Measurements from ENCODE around the gene APOBR.
"Not testable (repeated sequence)": the region's sequence is repeated elsewhere in the genome, so short reads cannot be mapped to it uniquely, and the experiment has no call there.

APOBR gene

DNA sequence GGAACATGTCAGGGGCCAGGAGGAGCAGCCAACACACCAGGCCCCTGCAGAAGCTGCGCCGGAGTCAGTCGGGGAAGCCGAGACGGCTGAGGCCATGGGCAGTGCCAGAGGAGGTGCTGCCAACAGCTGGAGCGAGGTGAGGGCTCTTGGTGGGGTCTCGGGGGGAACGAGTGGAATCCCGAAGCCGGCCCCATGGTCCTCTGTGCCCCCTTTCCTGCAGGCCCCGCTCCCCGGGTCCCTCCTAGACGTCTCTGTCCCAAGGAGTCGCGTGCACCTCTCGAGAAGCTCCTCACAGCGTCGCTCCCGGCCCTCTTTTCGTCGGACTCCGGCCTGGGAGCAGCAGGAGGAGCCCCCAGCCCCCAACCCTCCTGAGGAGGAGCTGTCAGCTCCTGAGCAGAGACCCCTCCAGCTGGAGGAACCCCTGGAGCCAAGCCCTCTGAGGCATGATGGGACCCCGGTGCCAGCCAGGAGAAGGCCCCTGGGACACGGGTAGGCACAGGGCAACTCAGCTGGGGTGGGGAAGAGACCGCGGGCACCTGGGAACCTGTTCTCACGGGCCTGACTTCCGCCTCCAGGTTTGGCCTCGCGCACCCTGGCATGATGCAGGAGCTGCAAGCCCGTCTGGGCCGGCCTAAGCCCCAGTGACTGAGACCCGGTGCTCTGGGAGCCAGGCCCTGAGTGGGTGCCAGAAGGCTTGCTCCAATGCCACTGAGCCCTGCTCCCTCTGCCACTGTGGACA lies 3.6 kb downstream of the APOBR start:
- DNase-seq (ENCODE audit: low read depth in 2 of 2): no peak

DNA sequence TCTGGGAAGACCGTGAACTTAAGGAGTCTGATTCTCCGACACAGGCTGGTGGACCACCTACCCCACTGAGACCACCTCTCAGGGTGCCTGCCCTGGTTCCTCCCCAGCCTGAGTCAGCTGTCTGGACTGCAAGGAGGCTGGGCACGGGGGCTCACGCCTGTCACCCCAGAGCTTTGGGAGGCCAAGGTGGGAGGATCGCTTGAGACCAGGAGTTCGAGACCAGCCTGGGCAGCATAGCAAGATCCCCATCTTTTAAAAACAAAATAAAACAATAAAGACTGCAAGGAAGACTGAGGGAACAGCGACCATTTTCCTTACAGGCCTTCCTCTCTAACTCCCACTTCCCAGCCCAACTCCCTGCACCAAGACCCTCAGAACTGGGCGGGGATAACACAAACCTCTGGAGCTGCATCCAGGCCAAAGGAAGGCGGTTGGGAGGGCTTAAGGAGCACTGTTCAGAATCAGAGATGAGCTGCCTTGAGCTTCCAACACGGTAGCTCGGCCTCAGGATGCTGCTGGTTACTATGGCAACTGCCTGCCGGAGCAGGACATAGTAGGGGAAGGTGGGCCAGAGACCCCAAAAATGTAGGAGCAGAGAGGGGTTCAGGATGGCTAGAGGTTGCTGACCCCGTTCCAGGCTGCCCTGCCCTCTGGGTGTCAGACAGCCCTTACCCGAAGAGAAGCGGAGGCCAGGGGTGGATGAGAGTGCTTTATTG lies 4.4 kb downstream of the APOBR start:
- no peak for DNase-seq (ENCODE audit: low read depth in 2 of 2)

DNA sequence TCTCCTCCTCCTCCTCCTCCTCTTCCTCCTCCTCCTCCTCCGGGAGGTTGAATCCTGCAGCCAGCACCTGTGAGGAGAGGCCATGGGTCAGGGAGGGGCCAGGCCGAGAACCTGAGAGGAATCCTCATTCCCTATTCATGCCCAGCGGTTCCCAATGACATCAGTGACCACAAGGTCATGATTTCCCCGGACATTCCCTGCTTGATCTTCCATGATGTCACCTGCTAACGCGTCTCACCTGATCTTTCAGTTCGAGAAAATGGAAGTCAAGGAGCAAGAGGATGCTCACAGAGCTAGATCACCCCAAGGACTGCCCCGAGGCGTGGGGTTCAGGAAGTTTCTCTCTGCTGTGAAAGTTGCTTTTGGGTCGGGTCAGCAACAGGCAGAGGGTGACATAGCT lies 5.4 kb downstream of the APOBR start:
- no peak for DNase-seq (ENCODE audit: low read depth in 2 of 2)

DNA sequence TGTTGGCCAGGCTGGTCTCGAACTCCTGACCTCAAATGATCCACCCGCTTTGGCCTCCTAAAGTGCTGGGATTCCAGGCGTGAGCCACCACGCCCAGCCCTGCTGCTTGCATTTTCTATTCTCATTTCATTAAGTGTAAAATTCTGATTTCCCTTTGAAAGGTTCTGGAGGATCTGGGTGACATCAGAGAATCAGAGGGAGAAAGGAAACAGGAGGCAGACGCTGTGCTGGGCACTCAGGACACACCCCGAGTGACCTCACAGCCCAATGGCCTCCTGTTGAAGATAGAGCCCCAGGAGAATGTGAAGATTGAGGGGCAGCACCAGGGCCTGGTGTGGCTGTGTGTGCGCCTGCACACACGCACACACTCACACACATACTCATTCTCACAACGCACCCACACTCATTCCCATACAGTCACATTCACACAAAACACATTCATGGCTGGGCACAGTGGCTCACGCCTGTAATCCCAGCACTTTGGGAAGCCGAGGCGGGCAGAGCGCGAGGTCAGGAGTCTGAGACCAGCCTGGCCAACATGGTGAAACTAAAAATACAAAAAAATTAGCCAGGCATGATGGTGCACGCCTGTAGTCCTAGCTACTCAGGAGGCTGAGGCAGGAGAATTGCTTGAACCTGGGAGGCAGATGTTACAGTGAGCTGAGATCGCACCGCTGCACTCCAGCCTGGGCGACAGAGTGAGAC lies 6.2 kb downstream of the APOBR start:
- DNase-seq (ENCODE audit: low read depth in 2 of 2): not testable (repeated sequence)

DNA sequence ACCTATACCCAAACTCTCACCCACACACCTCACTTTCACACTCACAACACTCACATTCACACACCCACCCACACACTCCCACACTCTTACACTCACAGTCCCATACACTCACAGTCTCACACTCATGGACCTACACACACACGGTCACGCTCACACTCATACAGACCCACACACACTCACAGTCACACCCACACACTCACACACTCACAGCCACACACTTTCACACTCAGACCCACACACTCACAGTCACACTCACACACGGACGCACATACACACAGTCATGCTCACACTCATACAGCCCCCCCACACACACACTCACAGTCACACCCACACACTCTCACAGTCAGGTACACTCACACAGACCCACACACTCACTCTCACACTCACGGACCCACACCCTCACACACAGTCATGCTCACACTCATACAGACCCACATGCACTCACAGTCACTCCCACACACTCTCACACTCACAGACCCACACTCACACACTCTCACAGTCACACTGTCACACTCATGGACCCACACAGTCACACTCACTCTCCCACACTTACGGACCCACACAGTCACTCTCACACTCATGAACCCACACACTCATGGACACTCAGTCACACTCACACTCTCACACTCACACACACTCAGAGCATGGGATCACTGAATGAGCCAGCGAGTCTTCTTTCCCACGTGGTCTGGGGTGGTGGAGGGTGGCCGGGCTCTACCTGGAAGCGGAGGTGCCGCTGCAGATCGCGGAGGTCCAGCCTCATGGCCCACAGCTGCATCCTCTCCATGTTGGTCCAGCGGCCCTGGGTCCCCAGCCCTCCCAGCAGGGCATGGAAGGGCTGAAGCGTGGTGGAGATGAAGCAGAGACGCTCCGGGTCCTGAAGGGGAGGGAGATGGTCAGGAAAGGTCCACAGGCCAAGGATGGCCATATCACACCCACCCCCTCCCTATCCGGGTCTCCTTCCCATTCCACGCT lies 7.1 kb downstream of the APOBR start:
- no peak for DNase-seq (ENCODE audit: low read depth in 2 of 2)

DNA sequence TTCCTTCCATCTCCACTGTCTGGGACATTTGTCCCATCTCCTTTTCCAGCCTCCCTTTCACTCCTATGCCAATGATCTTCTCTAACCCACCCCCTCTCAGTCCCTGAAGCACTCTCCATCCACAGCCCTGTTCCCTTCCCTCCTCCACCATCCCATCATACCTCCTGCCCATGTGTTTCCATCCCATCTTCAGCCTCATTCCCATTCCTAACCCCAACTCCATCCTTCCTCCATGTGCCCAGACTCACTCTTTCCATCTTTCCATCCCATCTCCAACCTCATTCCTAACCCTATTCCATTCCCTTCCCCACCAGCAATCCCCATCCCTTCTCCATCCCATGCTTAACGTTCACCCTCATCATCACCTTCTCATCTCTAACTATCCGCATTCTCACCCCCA lies 7.8 kb downstream of the APOBR start:
- no peak for DNase-seq (ENCODE audit: low read depth in 2 of 2)

DNA sequence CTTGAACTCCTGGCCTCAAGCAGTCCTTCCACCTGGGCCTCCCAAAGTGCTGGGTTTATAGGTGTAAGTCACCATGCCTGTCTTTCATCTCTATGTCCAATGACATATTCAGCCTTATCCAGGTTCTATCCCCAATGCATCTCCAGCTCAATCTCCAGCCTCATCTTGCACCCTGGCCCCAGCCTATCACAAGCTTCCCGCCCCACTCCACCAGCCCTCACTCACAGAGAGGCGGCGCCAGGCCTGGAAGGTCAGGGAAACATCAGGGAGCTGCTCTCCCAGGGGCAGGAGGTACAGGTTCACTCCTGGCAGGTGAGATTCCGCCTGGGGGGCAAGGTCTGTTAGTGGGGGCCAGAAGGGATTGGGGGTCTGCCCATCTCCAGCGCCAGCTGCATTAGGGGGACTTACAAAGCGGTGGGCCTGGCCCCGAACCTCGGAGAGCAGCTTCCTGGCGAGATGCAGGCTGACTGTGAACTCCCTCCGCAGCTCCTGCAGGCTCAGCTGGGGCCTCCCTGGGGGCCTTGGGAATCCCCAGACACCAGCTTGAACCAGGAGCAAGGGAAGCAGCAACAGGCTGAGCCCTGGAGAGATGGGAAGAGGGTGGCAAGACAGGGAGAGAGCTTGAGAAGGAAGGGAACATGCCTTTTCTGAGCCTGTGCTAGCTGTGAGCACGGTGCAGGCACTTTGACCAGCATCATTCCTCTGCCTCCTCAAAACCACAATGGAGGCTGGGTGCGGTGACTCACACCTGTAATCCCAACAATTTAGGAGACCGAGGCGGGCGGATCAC lies 9.2 kb downstream of the APOBR start:
- no peak for DNase-seq (ENCODE audit: low read depth in 2 of 2)

DNA sequence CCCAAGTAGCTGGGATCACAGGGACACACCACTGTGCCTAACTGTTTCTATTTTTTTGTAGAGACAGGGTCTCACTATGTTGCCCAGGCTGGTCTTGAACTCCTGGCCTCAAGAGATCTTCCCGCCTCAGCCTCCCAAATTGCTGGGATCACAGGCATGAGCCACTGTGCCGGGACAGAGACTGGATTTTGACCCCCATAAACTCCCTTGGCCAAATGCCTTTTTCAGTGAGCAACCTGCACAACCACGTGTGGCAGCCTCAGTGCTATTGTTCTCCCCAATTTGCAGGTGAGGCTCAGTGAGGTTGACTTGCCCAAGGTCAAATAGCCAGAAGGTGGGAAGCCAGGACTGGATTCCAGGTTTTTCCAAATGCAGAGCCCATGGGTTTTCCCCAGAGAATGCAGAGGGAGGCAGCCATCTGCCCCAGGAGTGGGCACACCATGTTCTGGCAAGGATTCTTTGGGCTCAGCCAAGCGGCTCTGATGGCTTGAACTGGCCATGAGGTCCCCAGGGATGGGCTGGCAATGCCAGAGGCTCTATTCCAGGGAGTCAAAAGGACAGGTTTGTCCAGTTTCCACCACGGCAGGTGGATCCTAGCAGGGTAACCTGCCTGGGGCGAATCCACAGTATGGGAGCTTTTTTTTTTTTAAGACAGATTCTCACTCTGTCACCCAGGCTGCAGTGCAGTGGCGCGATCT lies 10.4 kb downstream of the APOBR start:
- no peak for DNase-seq (ENCODE audit: low read depth in 2 of 2)

DNA sequence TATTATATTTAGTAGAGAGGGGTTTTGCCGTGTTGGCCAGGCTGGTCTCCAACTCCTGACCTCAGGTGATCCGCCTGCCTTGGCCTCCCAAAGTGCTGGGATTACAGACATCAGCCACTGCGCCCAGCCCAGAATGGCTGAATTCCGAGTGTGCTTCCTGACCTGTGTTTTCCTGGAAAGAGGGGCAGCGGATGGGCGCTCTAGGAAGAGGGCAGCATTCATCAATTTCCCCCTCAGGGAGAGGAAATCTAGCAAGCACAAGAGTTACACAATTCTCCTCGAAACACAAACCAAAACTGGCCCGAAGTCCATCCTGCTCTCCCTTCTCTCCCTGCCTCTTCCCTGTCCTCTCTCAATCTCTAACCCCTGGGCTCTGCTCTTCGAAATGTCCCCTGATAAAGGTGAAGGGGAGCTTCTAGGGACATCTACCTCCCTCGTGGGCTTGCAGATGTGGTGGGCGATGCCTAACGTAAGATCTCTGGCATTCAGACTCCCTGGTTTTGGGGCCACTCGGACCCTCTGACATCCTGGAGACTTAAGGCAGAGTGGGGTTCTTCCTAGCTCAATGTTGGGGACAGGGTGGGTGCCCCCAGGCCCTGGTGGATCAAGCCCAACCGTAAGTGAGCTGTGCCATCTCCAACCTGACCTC lies 11.2 kb downstream of the APOBR start:
- DNase-seq (ENCODE audit: low read depth in 2 of 2): no peak

DNA sequence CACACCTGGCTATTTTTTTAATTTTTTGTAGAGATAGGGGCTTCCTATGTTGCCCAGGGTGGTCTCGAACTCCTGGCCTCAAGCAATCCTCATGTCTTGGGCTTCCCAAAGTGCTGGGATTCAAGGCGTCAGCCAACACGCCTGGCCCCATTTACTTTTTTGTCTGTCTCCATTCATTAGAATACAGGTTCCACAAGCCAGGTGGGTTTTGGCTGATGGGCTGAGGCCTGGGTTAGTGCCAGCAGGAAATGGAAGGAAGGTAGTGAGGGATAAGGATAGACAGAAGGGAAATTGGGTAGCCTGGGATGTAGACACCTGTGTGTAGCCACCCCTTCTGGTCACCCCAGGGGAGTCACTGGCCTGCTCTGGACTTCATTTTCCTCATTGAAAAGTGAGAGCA lies 16.6 kb downstream of the APOBR start:
- no peak for DNase-seq (ENCODE audit: low read depth in 2 of 2)

DNA sequence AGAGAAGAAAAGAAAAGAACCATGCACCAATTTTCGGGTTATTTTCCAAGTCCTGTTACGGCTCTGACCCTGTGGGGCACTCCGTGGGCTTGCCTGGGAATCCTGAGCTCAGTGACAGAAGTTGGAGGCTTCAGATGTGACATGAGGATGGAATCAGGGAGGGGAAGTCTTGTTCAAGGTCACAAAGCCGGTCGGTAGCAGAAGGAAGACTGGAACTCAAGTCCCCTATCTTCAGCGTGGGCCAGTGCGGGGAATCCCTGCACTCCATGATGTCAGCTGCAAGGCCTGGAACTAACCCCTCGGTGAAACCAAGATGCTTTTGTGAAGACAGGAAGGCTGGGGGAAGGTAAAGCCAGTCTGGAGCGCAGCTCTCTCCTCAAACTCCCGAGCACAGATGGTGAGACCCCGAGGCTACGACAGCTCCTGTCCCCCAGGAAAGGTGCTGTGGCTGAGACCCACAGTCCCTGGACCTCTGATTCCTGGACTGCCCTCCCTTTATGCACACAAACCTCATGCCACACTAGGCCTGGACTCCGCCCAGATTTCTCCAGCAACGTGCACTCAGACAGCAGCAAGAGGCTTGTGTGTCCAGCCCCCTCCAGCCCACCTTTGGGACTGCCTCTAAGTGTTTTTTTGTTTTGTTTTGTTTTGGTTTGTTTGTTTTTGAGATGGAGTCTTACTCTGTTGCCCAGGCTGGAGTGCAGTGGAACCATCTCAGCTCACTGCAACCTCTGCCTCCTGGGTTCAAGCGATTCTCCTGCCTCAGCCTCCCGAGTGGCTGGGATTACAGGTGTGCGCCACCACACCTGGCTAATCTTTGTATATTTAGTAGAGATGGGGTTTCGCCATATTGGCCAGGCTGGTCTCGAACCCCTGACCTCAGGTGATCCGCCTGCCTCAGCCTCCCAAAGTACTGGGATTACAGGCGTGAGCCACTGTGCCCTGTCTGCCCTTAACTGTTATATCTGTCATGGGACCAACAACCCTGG lies 17.7 kb downstream of the APOBR start:
- no peak for DNase-seq (ENCODE audit: low read depth in 2 of 2)

DNA sequence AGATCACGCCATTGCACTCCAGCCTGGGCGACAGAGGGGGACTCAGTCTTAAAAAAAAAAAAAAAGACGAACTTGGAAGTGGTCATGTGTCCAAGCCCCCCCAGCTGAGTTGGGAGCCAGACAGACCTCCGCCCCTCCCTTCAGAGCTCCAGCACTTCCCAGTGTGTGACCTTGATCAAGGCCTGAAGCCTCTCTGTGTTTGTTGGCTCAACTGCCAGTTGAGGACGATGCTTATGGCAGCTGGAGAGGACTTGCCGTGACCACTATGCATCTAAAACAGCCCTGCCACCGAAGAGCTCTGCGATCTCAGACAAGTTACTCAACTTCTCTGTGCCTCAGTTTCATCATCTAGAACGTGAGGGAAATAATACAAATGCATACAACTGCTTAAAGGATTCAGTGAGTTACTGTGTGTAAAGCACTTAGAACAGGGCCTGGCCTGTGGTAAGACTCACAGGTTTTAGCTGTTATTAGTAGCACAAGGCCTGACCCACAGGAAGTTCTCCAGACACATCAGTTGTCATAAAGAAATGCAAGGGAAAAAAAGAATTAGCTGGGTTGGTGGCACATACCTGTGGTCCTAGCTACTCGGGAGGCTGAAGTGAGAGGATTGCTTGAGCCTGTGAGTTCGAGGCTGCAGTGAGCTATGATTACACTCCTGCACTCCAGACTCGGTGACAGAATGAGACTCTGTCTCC lies 19.2 kb downstream of the APOBR start:
- no peak for DNase-seq (ENCODE audit: low read depth in 2 of 2)

DNA sequence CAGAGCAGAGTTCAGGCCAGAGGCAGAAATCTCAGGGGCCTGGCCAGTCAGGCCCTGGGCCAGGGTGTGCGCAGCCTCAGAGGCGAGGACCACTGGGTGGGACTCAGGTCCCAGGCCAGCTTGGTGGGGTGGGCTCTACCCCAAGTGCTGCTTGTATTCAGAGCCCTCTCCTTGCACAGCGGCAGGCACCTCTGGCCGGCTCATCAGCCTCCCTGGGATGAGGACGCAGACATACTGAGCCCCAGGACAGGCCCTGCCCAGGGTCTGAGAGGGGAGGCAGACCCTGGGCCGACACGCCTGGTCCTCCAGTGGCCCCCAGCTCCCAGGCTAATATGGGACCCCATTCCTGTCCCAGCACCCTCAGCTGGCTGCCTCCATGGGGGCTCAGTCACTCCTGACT lies 19.8 kb downstream of the APOBR start:
- DNase-seq (ENCODE audit: low read depth in 2 of 2): no peak

DNA sequence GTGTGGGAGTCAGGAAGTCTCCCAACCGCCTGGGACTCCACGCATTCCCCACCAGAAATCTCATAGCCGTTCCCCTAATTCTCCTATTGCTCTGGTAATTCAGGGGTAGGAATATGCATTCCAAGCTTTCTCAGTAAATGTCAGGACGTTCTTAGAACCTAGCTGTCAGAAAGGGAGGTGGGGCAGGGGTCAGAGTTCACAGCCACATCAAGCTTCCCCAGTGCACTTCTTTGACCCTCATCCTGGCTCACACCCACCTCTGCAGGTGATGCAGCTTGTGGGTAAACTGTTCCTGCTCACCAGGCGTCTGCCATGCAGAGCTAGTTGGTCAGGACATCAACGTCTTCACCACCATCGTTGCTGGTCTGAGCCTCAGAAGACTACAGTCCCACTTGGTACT lies 26.2 kb downstream of the APOBR start:
- no peak for DNase-seq (ENCODE audit: low read depth in 2 of 2)

DNA sequence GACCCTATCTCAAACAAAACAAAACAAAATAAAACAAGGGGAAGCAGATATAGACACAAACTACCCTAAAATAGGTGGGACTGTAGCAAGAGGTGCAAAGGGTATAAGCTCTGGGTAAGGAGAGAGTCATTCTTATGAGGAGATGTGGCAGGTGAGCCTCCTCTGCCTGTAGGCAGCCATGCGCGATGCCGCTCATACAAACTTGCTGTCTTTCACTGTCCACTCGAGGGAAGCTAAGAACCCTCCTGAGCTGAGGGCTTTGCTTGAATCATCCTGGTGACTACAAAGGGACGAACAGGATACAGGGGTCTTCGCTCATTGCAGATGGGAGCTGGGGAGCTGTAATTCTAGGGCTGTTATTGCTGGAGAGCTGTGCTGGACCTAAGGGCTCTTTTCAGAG lies 27.0 kb downstream of the APOBR start:
- no peak for DNase-seq (ENCODE audit: low read depth in 2 of 2)

DNA sequence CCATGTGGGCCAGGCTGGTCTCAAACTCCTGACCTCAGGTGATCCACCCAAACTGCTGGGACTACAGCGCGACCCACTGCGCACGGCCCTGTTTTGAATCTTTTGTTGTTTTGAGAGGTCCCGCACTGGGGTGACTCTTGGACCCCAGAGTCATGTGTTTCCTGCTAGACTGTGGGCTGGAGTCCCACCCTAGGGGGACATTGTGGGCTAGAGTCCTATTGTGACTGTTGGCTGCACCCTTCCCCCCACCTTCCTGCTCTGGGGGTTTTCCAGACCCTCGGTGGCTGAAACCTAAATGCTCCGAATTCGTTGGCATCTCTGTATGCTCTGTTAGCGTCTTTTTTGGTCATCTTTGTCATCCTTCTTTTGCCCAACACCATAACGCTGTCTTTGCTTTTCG lies 28.3 kb downstream of the APOBR start:
- no peak for DNase-seq (ENCODE audit: low read depth in 2 of 2)

DNA sequence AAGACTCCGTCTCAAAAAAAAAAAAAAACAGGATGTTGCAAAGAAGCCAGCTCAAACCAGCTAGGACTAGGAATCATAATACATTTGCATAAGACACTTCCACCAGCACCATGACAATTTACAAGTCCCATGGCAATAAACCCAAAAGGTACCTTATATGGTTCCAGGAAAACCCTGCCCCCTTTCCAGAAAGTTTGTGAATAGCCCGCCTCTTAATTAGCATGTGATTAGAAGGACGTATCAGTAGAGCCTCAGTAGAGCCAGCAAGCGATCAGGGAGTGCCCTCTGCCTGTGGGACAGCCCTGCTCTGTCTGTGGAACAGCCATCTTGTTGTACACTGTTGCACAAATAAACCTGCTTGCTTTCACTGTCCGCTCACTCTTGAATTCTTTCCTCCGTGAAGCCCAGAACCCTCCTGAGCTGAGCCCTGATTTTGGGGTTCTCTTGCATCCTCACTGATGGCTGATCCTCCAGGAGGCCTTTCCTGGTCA lies 30.3 kb downstream of the APOBR start:
- DNase-seq (ENCODE audit: low read depth in 2 of 2): no peak

All from stimulated activated CD8-positive, alpha-beta memory T cell treated with anti-CD3 and anti-CD28 coated beads, Interleukin-15, amount 100 ng/mL, for 48 hours (primary cell).